Activated CD8-positive, alpha-beta T cell treated with anti-CD3 and anti-CD28 coated beads, Interleukin-2, amount 10 ng/mL, durations not matched to agents 7 days and 5 days (primary cell): Measurements from ENCODE around the gene CLTCL1. TPM values are rescaled to one million over a fixed set of nuclear protein-coding genes. Genes with fewer than 3 reads are reported as not detected.

Source experiments
- ATAC-seq: fragments of 150-1000 bp; cut with Tn5 transposase; one replicate; pipeline ENCODE4 v1.10.0; 2021; ENCODE audit warnings: moderate library complexity
- CTCF ChIA-PET: fragments of 350-600 bp; sonication (Branson Sonifier 250); formaldehyde crosslinking; loops from one replicate; lab custom pipeline; 2021; ENCODE audit warnings: antibody characterized with exemption; lab: Charles Lee
- POLR2A ChIA-PET: fragments of 350-600 bp; sonication (Branson Sonifier 250); formaldehyde crosslinking; loops from one replicate; lab custom pipeline; 2021; ENCODE audit warnings: antibody characterized with exemption; lab: Charles Lee
- DNase-seq: peaks from one replicate; pipeline ENCODE4 v3.0.0-alpha.2; 2020
- H3K27ac Mint-ChIP-seq: one replicate; pipeline ENCODE4 v1.8.0; 2021; ENCODE audit warnings: mild to moderate bottlenecking, mixed read lengths
- H3K27me3 Mint-ChIP-seq: one replicate; pipeline ENCODE4 v1.8.0; 2021; ENCODE audit warnings: low read depth, mixed read lengths
- H3K36me3 Mint-ChIP-seq: one replicate; pipeline ENCODE4 v1.8.0; 2021; ENCODE audit warnings: low read depth, mixed read lengths
- H3K4me1 Mint-ChIP-seq: one replicate; pipeline ENCODE4 v1.8.0; 2021; ENCODE audit warnings: low read depth, mixed read lengths
- H3K4me3 Mint-ChIP-seq: one replicate; pipeline ENCODE4 v1.8.0; 2021; ENCODE audit warnings: mild to moderate bottlenecking, mixed read lengths
- H3K9me3 Mint-ChIP-seq: one replicate; pipeline ENCODE4 v1.8.0; 2022; ENCODE audit warnings: mixed read lengths; ENCODE audit not compliant: insufficient read depth
- total RNA-seq, 2 experiments: library from RNA; stranded (reverse); gene quantifications; one replicate each; pipeline ENCODE4 v1.2.3, GENCODE V29; 2021

The CLTCL1 gene
- total RNA-seq, 2 experiments from 2014 or later: 0.44 to 0.58 TPM

DNA sequence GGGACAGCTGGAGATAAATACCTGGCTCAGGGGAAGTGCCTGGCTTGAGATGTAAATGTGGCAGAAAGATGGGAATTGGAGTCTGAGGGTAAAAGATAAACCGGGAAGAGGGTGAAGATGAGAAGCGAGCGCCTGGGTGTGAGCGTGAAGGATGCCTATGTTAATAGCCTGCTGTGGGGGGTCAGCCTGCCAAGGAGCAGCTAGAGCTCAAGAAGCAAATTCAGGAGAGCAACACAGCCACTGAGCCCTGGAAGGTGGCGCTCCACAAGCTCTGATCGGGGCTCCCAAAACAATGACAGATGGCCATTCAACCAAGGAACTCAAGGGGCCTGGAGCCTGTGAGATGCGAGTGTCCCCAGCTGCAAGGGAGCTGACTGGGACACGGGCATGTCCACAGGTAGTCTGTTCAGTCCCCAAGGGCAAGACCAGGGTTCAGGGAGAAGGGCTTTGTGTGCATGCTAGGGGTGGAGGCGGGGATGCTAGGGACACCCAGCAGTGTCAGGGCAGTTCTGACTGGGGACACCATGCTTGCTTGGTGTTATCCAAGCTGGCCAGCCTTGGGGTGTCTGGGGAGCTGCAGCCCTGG is 144.2 kb downstream of the CLTCL1 start:
- Mint-ChIP-seq H3K27me3 (peaks cover 32% of the 10 kb centered on the region), H3K36me3 (peaks cover 13% of the 10 kb centered on the region), H3K27ac (no peak overlapping the region), H3K4me1 (peaks cover 21% of the 10 kb centered on the region), H3K9me3 (no peaks in the 10 kb centered on the region), H3K4me3 (no peak overlapping the region)
- ChIA-PET CTCF (no interaction called here), POLR2A (no interaction called here)
- ATAC-seq: no peak
- no peak for DNase-seq

DNA sequence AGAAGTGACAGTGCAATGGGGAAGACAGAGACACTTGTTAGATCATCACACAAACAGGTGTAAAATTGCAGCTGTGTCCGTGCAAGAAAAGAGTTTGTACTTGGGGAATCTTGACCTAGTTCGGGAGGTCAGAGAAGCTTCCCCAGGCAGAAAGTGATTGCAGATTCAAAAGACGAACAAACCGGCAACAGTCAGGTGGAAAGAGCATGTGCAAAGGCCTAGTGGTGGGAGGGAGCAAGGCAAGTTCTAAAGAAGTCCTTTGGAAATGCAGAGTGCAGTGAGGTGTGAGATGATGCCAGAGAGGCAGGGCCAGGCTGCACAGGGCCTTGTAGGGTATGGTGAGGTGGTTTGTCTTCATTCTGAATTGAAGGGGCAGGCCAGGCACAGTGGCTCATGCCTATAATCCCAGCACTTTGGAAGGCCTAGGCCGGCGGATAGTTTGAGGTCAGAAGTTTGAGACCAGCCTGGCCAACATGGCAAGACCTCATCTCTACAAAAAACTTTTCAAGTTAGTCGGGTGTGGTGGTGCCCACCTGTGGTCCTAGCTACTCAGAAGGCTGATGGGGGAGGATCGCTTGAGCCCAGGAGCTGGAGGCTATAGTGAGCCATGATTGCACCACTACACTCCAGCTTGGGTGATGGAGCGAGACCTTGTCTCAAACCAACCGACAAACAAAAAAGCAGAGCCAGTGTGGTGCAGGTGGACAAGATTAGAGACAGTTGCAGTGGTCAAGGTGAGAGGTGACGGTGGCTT is 145.1 kb downstream of the CLTCL1 start:
- no peak for ATAC-seq
- no peak overlapping the region for H3K4me3 Mint-ChIP-seq
- CTCF ChIA-PET: interaction anchor here (1.3 kb wide), 1 partner anchor 37 kb away, joined by 3 read pairs; no protein-coding TSS in a partner anchor
- no peaks in the 10 kb centered on the region for H3K9me3 Mint-ChIP-seq
- POLR2A ChIA-PET: no interaction called here
- no peak overlapping the region for H3K27ac Mint-ChIP-seq
- peaks cover 18% of the 10 kb centered on the region for H3K36me3 Mint-ChIP-seq
- H3K27me3 Mint-ChIP-seq: peaks cover 26% of the 10 kb centered on the region
- no peak for DNase-seq
- peaks cover 21% of the 10 kb centered on the region for H3K4me1 Mint-ChIP-seq

DNA sequence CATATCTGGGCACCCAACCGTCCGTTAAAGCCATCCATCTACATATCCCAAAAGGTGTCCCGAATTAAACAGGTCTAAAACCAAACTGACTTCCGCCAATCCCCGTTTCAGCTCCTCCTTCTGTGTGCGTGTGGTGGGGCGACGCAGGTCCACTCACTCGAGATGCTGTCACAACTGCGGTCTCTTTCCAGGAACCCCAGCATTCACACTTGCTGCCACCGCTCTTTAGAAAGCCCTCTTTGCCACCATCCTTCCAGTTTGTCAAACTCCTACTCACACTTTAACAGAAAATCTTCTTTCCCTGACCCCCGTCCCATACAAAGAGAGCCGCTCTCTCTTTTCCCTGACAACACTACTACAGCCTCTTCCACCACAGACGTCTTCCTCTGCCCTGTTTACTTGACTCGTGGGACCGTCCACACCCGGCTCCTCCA is 147.5 kb downstream of the CLTCL1 start:
- DNase-seq (peak; percentile 67), ATAC-seq (peak; percentile 45)
- H3K4me1 Mint-ChIP-seq: peaks cover 17% of the 10 kb centered on the region
- peak overlapping the region; percentile 95 for H3K27ac Mint-ChIP-seq
- ChIA-PET POLR2A (interaction anchor here (0.8 to 2.4 kb wide), 5 partner anchors 11 to 336 kb away, joined by 3 to 20 read pairs (median 5); partner anchors contain the start of genes CDC45, DGCR2 and SLC25A1), CTCF (interaction anchor here (0.6 to 2.6 kb wide), 22 partner anchors 8 to 486 kb away, joined by 3 to 16 read pairs (median 4); partner anchors contain the start of genes DGCR2, SLC25A1 and TSSK2)
- H3K27me3 Mint-ChIP-seq: peaks cover 17% of the 10 kb centered on the region
- peaks cover 24% of the 10 kb centered on the region for H3K36me3 Mint-ChIP-seq
- H3K9me3 Mint-ChIP-seq: no peaks in the 10 kb centered on the region
- H3K4me3 Mint-ChIP-seq: peak overlapping the region; percentile 99

DNA sequence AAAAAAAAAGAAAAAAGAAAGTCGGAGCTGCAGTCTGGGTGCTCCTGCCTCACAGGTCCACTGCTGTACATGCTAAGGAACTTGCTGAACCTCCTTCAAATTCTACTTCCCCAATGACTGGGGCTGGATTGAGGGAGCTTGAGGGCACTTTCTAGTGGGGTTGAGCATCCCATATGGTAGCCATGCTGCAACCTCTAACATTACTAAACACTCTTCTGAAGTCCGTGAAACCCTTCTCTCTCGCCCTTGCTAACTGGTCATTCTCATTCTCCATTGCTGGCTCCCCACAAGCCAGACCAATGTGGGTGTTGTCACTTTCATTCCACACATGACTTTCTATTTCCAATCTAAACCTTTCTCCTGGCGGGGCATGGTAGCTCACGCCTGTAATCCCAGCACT is 148.3 kb downstream of the CLTCL1 start:
- POLR2A ChIA-PET: interaction anchor here (1.0 to 2.4 kb wide), 3 partner anchors 21 to 336 kb away, joined by 5 to 20 read pairs (median 8); partner anchors contain the start of genes CDC45 and DGCR2
- ATAC-seq (no peak), DNase-seq (no peak)
- Mint-ChIP-seq H3K36me3 (peaks cover 26% of the 10 kb centered on the region), H3K9me3 (no peaks in the 10 kb centered on the region), H3K4me3 (peak overlapping the region; percentile 99), H3K27ac (peak overlapping the region; percentile 95), H3K27me3 (peaks cover 15% of the 10 kb centered on the region), H3K4me1 (peaks cover 17% of the 10 kb centered on the region)
- CTCF ChIA-PET: interaction anchor here (1.2 to 2.6 kb wide), 8 partner anchors 12 to 487 kb away, joined by 3 to 16 read pairs (median 8); partner anchors contain the start of genes SLC25A1 and TSSK2

DNA sequence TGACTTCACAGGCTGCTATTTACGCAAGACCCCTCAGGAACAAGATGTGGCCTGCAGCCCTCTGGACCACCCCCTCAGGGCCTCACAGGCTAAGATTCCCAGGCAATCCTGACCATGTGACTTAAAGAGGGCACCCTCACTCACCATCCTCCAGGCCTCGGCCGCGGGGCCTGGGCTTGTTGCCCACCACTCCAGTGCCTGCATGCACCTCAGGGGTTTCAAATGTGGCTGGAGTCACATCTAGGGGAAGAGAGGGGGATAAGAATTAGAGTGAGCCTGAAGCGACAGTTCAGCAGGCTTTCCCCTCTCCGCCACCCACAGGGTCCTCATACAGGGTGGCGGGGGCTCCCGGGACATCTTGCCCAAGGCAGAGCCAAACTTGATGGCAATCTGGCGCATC is 149.1 kb downstream of the CLTCL1 start:
- ATAC-seq (no peak), DNase-seq (no peak)
- Mint-ChIP-seq H3K9me3 (no peaks in the 10 kb centered on the region), H3K36me3 (peaks cover 26% of the 10 kb centered on the region), H3K27me3 (peaks cover 8% of the 10 kb centered on the region), H3K27ac (peak overlapping the region; percentile 14), H3K4me1 (peaks cover 17% of the 10 kb centered on the region), H3K4me3 (peak overlapping the region; percentile 37)
- ChIA-PET POLR2A (no interaction called here), CTCF (no interaction called here)

DNA sequence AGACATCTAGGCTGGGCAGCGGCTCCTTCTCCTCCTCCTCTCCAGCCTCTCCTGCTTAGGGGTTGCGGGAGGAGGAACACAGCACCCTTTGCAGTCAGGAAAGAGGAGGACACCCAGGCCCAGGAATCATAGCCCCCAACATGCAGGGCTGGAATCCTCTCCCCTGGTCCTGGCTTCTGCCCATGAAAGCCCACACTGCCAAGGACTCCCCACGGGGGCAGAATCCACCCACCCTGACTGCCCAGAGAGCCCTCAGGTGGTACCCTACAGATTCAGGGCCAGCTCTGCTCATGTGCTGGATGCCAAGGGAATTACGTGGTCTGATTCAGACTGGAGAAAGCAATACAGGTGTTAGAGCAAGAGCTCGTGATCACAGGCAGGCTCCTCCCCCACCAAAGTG is 151.5 kb downstream of the CLTCL1 start:
- ChIA-PET POLR2A (no interaction called here), CTCF (no interaction called here)
- Mint-ChIP-seq H3K36me3 (peaks cover 44% of the 10 kb centered on the region), H3K4me3 (no peak overlapping the region), H3K9me3 (no peaks in the 10 kb centered on the region), H3K27me3 (no peaks in the 10 kb centered on the region), H3K4me1 (peaks cover 17% of the 10 kb centered on the region), H3K27ac (no peak overlapping the region)
- ATAC-seq: no peak
- DNase-seq: no peak

DNA sequence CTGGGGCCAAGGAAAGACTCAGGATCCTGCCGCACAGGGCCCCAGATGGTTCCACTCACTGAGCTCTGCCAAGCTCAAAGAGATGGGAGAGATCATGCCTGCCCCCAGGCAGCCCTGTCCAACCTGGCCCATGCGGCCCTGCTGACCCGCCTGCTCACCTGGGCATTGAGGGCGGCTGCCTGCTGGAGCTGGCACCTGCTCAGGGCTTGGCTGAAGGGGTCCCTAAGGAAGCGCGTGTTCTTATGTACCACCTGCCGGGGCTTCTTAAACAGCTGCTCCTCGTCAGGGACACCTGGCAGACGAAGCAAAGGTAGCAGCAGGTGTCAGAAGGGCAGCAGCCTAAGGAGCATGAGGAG is 152.5 kb downstream of the CLTCL1 start:
- Mint-ChIP-seq H3K4me1 (peaks cover 9% of the 10 kb centered on the region), H3K4me3 (no peak overlapping the region), H3K36me3 (peaks cover 42% of the 10 kb centered on the region), H3K27me3 (no peaks in the 10 kb centered on the region), H3K27ac (no peak overlapping the region), H3K9me3 (no peaks in the 10 kb centered on the region)
- ChIA-PET CTCF (no interaction called here), POLR2A (interaction anchor here (1.0 kb wide), 1 partner anchor 30 kb away, joined by 3 read pairs; no protein-coding TSS in a partner anchor)
- ATAC-seq: no peak
- no peak for DNase-seq

DNA sequence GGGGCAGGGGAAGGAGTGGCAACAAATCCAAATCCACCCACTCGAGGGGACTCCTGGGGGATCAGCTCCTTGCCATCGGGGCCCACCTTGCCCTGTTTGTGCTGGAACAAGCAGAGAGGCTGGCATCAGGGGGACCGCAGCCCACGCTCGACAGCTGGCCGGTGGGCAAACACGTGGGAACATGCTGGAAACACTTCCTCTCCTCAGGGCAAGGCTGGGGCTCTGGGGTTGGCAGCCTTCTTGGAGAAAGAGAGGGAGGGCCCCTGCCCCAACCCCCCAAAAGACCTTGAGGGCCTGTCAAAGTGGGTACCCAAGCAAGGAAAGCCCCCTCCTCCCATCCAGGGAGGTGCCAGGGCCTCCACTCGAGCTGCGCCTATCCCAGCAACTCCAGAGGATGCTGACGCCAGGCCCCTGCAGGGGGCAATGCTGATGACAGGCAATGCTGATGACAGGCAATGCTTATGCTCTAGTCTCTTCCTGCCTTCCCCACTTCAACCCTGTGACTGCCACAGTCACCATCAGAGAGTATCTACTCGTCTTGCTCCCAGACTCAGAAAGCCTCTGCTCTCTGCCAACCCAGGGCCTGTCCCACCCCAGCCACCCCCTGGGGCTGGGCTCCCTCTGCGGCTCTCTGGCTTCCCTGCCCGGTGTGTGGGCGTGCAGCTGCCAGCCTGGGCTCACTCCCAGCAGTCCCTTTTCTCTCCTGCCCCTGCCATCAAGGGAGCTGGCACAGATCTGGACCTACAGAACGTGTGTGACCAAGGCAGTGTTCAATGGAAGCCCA is 153.1 kb downstream of the CLTCL1 start:
- ATAC-seq (no peak), DNase-seq (no peak)
- POLR2A ChIA-PET: interaction anchor here (1.0 kb wide), 1 partner anchor 31 kb away, joined by 3 read pairs; no protein-coding TSS in a partner anchor
- Mint-ChIP-seq H3K36me3 (peaks cover 40% of the 10 kb centered on the region), H3K4me3 (no peak overlapping the region), H3K27me3 (no peaks in the 10 kb centered on the region), H3K4me1 (peaks cover 5% of the 10 kb centered on the region), H3K27ac (no peak overlapping the region), H3K9me3 (no peaks in the 10 kb centered on the region)
- CTCF ChIA-PET: no interaction called here

DNA sequence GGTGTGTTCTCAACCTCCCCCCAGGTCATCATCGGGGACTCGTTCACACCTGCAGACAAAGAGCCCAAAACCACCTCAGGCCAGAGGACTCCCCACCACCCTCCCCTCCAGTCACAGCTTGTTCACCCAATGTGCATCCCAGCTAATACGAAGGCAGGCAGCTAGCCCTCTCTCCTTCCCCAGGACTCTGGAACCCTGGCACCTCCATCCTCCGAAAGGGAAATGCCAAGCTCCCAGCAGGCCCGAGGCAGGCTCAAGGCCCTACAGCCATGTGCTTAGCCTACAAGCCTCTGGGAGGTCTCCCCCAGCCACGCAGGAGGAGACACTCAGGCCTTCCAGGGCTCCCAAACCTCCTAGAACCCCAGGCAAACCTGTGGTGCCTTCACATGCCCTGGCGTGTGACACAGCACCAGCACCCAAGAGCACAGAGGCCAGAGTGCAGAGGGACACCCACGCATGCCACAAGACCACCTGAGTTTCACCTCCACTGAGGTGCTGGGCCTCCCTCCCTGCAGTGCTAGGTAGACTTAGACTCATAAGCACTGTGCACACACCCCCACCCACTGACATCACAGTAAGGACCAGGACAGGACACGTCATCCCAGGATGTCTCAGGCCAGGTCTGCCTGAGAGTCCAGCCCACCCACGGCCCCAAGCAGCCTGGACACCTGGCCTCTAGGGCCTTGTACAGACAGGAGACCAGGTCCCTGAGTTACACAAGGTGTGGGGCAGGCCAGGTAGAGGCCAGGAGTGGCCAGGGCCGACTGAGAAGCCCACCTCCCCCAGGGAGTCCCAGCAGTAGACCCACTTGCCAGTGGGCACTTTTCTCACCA is 153.9 kb downstream of the CLTCL1 start:
- CTCF ChIA-PET: no interaction called here
- ATAC-seq (no peak), DNase-seq (no peak)
- POLR2A ChIA-PET: no interaction called here
- Mint-ChIP-seq H3K4me3 (no peak overlapping the region), H3K27ac (no peak overlapping the region), H3K36me3 (peaks cover 41% of the 10 kb centered on the region), H3K4me1 (peaks cover under 1% of the 10 kb centered on the region), H3K9me3 (no peaks in the 10 kb centered on the region), H3K27me3 (no peaks in the 10 kb centered on the region)

DNA sequence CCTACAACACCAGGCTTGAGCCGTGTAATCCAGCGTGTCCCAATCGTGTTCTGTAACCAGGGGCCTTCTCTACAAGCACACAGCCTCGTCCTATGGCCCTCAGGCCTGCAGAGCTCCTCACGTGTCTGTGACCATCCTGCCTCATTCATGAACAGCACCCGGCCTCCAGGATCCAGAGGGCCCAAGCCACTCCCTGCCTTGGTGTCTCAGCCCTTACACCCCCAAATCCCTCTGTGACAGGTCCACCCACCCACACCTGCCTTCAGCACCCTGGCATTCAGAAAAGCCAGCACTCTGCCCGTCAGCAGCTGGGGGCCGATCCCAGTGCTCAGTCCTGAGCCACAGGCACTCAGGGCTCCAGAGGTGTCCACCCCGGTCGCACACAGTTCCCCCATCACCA is 154.6 kb downstream of the CLTCL1 start:
- no peaks in the 10 kb centered on the region for H3K9me3 Mint-ChIP-seq

DNA sequence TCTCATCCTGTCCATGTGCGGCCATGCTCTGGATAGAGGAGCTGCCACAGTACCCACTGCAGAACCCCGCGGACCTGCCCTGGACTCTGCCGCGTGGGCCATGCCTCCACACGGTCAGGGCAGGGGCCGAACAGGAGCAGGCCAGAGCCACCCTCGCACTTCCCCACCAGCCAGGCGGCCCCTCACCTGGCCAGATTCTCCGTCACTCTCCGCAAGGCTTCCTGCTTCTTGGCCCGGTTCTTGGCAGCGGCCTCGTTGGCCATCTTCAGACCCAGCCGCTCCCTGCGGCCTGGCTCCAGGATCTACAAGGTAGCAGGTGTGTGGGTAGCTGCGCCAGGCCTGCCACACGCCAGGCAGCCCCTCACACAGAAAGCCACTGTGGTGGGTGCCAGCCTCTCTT is 156.6 kb downstream of the CLTCL1 start:
- no peak overlapping the region for H3K27ac Mint-ChIP-seq
- POLR2A ChIA-PET: no interaction called here
- ATAC-seq (no peak), DNase-seq (no peak)
- H3K36me3 Mint-ChIP-seq: peaks cover 37% of the 10 kb centered on the region
- H3K9me3 Mint-ChIP-seq: no peaks in the 10 kb centered on the region
- H3K27me3 Mint-ChIP-seq: no peaks in the 10 kb centered on the region
- H3K4me1 Mint-ChIP-seq: no peaks in the 10 kb centered on the region
- CTCF ChIA-PET: no interaction called here
- H3K4me3 Mint-ChIP-seq: no peak overlapping the region

More for the DNA sequence above, 154.6 kb downstream of the CLTCL1 start:
- Mint-ChIP-seq H3K27me3 (no peaks in the 10 kb centered on the region), H3K36me3 (peaks cover 39% of the 10 kb centered on the region), H3K27ac (no peak overlapping the region), H3K4me1 (no peaks in the 10 kb centered on the region), H3K4me3 (no peak overlapping the region)
- ATAC-seq: no peak
- ChIA-PET POLR2A (no interaction called here), CTCF (no interaction called here)
- DNase-seq: no peak
